ENCODE data around the gene CCR6.
"Not testable (repeated sequence)": the region's sequence is repeated elsewhere in the genome, so short reads cannot be mapped to it uniquely, and the experiment has no call there.

The CCR6 gene

GRCh38 chr6:167178896-167179655 is 56.2 kb downstream of the CCR6 start:
- not testable (repeated sequence) for DNase-seq

DNA sequence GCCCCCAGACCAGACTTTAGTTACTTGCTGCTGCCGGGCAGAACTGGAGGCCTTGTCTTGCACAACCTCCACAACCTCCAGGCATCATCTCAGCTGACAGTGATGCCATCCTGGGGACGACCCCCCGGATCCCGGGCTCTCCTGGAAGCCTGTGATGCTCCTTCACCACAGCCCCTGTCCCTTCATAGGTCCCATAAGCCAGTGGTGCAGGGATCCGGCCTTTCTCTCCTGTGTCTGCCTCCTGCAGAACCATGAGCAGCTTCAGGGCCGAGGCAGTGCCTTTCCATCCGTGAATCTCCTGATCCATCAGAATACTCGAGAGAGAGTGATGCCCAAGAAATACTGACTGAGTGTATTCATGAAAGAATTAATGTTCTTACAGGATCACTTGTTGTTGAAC is 57.2 kb downstream of the CCR6 start:
- not testable (repeated sequence) for DNase-seq

- DNase-seq: not testable (repeated sequence)
These were observed 58.5 kb downstream of the CCR6 start for GRCh38 chr6:167181351-167181750.

- not testable (repeated sequence) for DNase-seq
These were observed 60.0 kb downstream of the CCR6 start for GRCh38 chr6:167182913-167183314.

GRCh38 chr6:167185101-167185500 is 62.2 kb downstream of the CCR6 start:
- not testable (repeated sequence) for DNase-seq

DNA sequence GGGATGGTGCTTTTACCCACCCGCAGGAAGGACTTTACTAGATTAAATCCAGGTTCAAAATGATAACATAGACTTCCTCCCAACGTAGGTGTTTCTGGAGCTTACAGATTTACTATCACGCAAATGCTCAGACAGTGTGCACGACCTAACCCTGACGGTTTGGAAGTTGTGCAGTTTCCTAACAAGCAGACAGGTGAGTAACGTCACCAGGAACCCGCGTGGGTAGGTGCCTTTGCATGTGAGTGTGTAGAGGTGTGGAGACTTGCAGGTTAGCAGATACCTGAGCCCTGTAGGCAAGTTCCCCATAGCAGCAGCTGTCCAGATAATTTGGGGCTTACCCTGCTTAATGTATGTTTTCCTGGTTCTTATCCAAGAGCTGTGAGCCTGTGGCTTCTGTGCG is 64.4 kb downstream of the CCR6 start:
- DNase-seq: not testable (repeated sequence)
